DOHH2 (cell line): ENCODE measurements around the gene TMEM269.

ENCODE experiments used
- H3F3A ChIP-seq: fragments of 200-600 bp; sonication (generic), shearing (Covaris generic); 2 replicates; pipeline ENCODE4 v1.6.0; 2016; ENCODE audit warnings: antibody characterized with exemption, mild to moderate bottlenecking; ENCODE audit not compliant: control insufficient read depth, insufficient read depth
- H3K27ac ChIP-seq: fragments of 200-600 bp; sonication (generic); 2 replicates; pipeline ENCODE4 v1.5.1; 2014; ENCODE audit warnings: low read depth, mild to moderate bottlenecking, low read length, moderate library complexity
- H3K27me3 ChIP-seq: fragments of 200-600 bp; sonication (generic); 2 replicates; pipeline ENCODE4 v1.6.1; 2014; ENCODE audit warnings: mild to moderate bottlenecking, low read length, mixed read lengths; ENCODE audit not compliant: control insufficient read depth
- H3K36me3 ChIP-seq: fragments of 200-600 bp; sonication (generic); 2 replicates; pipeline ENCODE4 v1.6.1; 2014; ENCODE audit warnings: mild to moderate bottlenecking, low read length, moderate library complexity, mixed read lengths; ENCODE audit not compliant: control insufficient read depth
- H3K4me1 ChIP-seq: fragments of 200-600 bp; sonication (generic); 2 replicates; pipeline ENCODE4 v1.6.1; 2014; ENCODE audit warnings: mild to moderate bottlenecking, low read length, mixed read lengths; ENCODE audit not compliant: control insufficient read depth
- H3K4me2 ChIP-seq: fragments of 200-600 bp; sonication (generic); 2 replicates; pipeline ENCODE4 v1.6.0; 2014; ENCODE audit warnings: mild to moderate bottlenecking, low read length, moderate library complexity
- H3K4me3 ChIP-seq: fragments of 200-600 bp; sonication (generic); 2 replicates; pipeline ENCODE4 v1.5.1; 2014; ENCODE audit warnings: mild to moderate bottlenecking, low read length, mixed read lengths
- H3K79me2 ChIP-seq: fragments of 200-600 bp; sonication (generic); 2 replicates; pipeline ENCODE4 v1.6.1; 2014; ENCODE audit warnings: mild to moderate bottlenecking, low read length, mixed read lengths; ENCODE audit not compliant: control insufficient read depth
- H3K9me2 ChIP-seq: fragments of 200-600 bp; sonication (generic); replicated peaks from 2 replicates; pipeline ENCODE4 v1.6.1; 2014; ENCODE audit warnings: mild to moderate bottlenecking, low read length, mixed read lengths; ENCODE audit not compliant: control insufficient read depth
- H3K9me3 ChIP-seq: fragments of 200-600 bp; sonication (generic); 2 replicates; pipeline ENCODE4 v1.6.1; 2014; ENCODE audit warnings: antibody characterized with exemption, low read length, mixed read lengths; ENCODE audit not compliant: control insufficient read depth, insufficient read depth
- H4K20me1 ChIP-seq: fragments of 200-600 bp; sonication (generic); 2 replicates; pipeline ENCODE4 v1.6.0; 2014; ENCODE audit warnings: low read depth, mild to moderate bottlenecking, antibody characterized with exemption, low read length, moderate library complexity; ENCODE audit not compliant: control insufficient read depth, insufficient read depth
- EZH2phosphoT487 ChIP-seq: fragments of 200-600 bp; sonication (generic); IDR thresholded peaks from 2 replicates; pipeline ENCODE4 v1.6.1; 2017; ENCODE audit warnings: borderline replicate concordance, mild to moderate bottlenecking, antibody characterized with exemption, low read length, moderate library complexity, mixed read lengths
- TF ChIP-seq, protein P1 (sequence below): fragments of 200-600 bp; sonication (generic); IDR thresholded peaks from one replicate; pipeline ENCODE4 v1.5.1; 2014; ENCODE audit warnings: antibody characterized with exemption, mild to moderate bottlenecking, low read depth, low read length; ENCODE audit not compliant: poor library complexity, severe bottlenecking

Gene TMEM269

GRCh38 chr1:42834803-42835202 is 50.0 kb downstream of the TMEM269 start:
- Histone ChIP-seq H3K9me3 (no peaks in the 10 kb centered on the region), H3K9me2 (no peaks in the 10 kb centered on the region), H3K27ac (no peak overlapping the region), H3K79me2 (no peaks in the 10 kb centered on the region), H3K36me3 (no peaks in the 10 kb centered on the region), H3F3A (no peaks in the 10 kb centered on the region), H3K4me1 (peaks cover 6% of the 10 kb centered on the region), H3K4me2 (no peak overlapping the region), H3K4me3 (no peak overlapping the region), H3K27me3 (no peaks in the 10 kb centered on the region), H4K20me1 (no peaks in the 10 kb centered on the region)
- TF ChIP-seq EZH2phosphoT487 = no peak
- TF ChIP-seq, protein P1, sequence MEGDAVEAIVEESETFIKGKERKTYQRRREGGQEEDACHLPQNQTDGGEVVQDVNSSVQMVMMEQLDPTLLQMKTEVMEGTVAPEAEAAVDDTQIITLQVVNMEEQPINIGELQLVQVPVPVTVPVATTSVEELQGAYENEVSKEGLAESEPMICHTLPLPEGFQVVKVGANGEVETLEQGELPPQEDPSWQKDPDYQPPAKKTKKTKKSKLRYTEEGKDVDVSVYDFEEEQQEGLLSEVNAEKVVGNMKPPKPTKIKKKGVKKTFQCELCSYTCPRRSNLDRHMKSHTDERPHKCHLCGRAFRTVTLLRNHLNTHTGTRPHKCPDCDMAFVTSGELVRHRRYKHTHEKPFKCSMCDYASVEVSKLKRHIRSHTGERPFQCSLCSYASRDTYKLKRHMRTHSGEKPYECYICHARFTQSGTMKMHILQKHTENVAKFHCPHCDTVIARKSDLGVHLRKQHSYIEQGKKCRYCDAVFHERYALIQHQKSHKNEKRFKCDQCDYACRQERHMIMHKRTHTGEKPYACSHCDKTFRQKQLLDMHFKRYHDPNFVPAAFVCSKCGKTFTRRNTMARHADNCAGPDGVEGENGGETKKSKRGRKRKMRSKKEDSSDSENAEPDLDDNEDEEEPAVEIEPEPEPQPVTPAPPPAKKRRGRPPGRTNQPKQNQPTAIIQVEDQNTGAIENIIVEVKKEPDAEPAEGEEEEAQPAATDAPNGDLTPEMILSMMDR = no peak

- H3K4me3 ChIP-seq = no peak overlapping the region
- no peaks in the 10 kb centered on the region for H3K9me2 ChIP-seq
- peaks cover 6% of the 10 kb centered on the region for H3K4me1 ChIP-seq
- H3K9me3 ChIP-seq = no peaks in the 10 kb centered on the region
- no peaks in the 10 kb centered on the region for H3K27me3 ChIP-seq
- H3K79me2 ChIP-seq = no peaks in the 10 kb centered on the region
- H3F3A ChIP-seq = no peaks in the 10 kb centered on the region
- TF ChIP-seq, protein P1 = no peak
- no peak for TF ChIP-seq EZH2phosphoT487
- no peaks in the 10 kb centered on the region for H3K36me3 ChIP-seq
- H3K27ac ChIP-seq = no peak overlapping the region
- H3K4me2 ChIP-seq = no peak overlapping the region
- H4K20me1 ChIP-seq = no peaks in the 10 kb centered on the region
These were observed 50.6 kb downstream of the TMEM269 start for GRCh38 chr1:42835422-42835821.

DNA sequence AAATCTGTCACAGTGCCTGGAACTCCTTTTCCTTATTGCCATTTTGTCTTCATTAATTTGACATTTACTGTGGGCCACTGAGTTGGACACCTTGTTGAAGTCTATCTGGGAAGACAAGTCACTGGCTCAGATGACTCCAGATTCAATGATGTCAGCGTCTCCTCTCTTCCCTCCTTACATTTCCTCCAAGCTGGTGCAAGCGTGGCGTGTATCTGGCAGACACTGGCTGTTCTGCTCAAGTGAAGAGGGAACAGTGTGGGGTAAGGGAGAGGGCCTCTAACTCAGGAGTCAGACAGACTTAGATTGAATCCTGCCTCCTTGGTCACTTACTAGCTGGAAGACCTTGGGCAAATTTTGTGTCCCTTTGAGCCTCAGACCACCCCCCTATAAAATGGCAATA is 52.9 kb downstream of the TMEM269 start:
- Histone ChIP-seq H3K27ac (no peak overlapping the region), H3K4me2 (no peak overlapping the region), H3K27me3 (no peaks in the 10 kb centered on the region), H3K9me3 (no peaks in the 10 kb centered on the region), H3K79me2 (no peaks in the 10 kb centered on the region), H3K4me3 (no peak overlapping the region), H4K20me1 (no peaks in the 10 kb centered on the region), H3K36me3 (no peaks in the 10 kb centered on the region), H3K9me2 (no peaks in the 10 kb centered on the region), H3K4me1 (peaks cover 6% of the 10 kb centered on the region), H3F3A (no peaks in the 10 kb centered on the region)
- TF ChIP-seq, protein P1 = no peak
- no peak for TF ChIP-seq EZH2phosphoT487
